ENCODE data around the gene TLR6. TPM values are rescaled to one million over a fixed set of nuclear protein-coding genes. Genes with fewer than 3 reads are reported as not detected.

The TLR6 gene
- total RNA-seq, 1 donor from 2014 or later: 9.6 TPM

GRCh38 chr4:38889143-38889542 lies 32.5 kb upstream of the TLR6 start:
- ATAC-seq (no peak), DNase-seq (no peak)
- no peaks in the 10 kb centered on the region for H3K27me3 ChIP-seq
- no peaks in the 10 kb centered on the region for H3K4me1 ChIP-seq
- H3K9me3 ChIP-seq: no peaks in the 10 kb centered on the region
- peaks cover 20% of the 10 kb centered on the region for H3K36me3 ChIP-seq
- no peak overlapping the region for H3K4me3 ChIP-seq
- no peak for TF ChIP-seq CTCF (IDR thresholded peaks at IDR 0.05)
- intact Hi-C loops (cut with DNase I): no loop called here
- no peak overlapping the region for H3K27ac ChIP-seq

DNA sequence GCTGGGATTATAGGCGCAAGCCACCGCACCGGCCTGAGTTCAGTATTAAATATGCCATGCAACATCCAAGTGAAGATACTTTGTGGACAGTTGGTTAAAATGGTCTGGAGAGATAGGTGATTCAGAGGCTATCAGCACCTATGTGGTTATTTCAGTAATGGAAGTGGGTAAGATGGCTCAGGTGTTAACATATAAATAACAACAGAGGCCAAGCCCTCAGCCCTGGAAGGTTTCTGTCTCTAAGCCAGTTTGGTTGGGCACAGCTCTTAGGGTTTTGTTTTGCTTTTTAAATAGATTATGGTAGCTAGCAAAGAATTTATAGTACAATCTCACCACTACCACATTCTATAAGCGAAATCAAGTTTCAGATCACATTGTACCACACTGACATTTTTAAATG lies 27.6 kb upstream of the TLR6 start:
- intact Hi-C loops (cut with DNase I): no loop called here
- no peaks in the 10 kb centered on the region for H3K4me1 ChIP-seq
- ATAC-seq: no peak
- no peak overlapping the region for H3K27ac ChIP-seq
- H3K36me3 ChIP-seq: peaks cover 17% of the 10 kb centered on the region
- DNase-seq: no peak
- TF ChIP-seq CTCF (IDR thresholded peaks at IDR 0.05): no peak
- H3K9me3 ChIP-seq: no peaks in the 10 kb centered on the region
- H3K27me3 ChIP-seq: no peaks in the 10 kb centered on the region
- no peak overlapping the region for H3K4me3 ChIP-seq

GRCh38 chr4:38876636-38877035 lies 20.0 kb upstream of the TLR6 start:
- Histone ChIP-seq H3K36me3 (peaks cover 38% of the 10 kb centered on the region), H3K4me1 (peaks cover 16% of the 10 kb centered on the region), H3K9me3 (no peaks in the 10 kb centered on the region), H3K4me3 (no peak overlapping the region), H3K27ac (no peak overlapping the region), H3K27me3 (no peaks in the 10 kb centered on the region)
- DNase-seq: no peak
- no peak for ATAC-seq
- intact Hi-C loops (cut with DNase I): no loop called here
- TF ChIP-seq CTCF (IDR thresholded peaks at IDR 0.05): no peak

- H3K27me3 ChIP-seq: no peaks in the 10 kb centered on the region
- ATAC-seq (no peak), DNase-seq (no peak)
- H3K4me3 ChIP-seq: no peak overlapping the region
- no peak for TF ChIP-seq CTCF (IDR thresholded peaks at IDR 0.05)
- H3K36me3 ChIP-seq: peaks cover 21% of the 10 kb centered on the region
- peak overlapping the region; percentile 6 for H3K27ac ChIP-seq
- intact Hi-C loops (cut with DNase I): no loop called here
- no peaks in the 10 kb centered on the region for H3K9me3 ChIP-seq
- peaks cover 16% of the 10 kb centered on the region for H3K4me1 ChIP-seq
Observed at GRCh38 chr4:38873290-38873944, 16.8 kb upstream of the TLR6 start.

- no peaks in the 10 kb centered on the region for H3K27me3 ChIP-seq
- intact Hi-C loops (cut with DNase I): no loop called here
- peak overlapping the region; percentile 6 for H3K27ac ChIP-seq
- H3K36me3 ChIP-seq: peaks cover 16% of the 10 kb centered on the region
- TF ChIP-seq CTCF (IDR thresholded peaks at IDR 0.05): no peak
- no peak for ATAC-seq
- peaks cover 16% of the 10 kb centered on the region for H3K4me1 ChIP-seq
- H3K4me3 ChIP-seq: no peak overlapping the region
- no peaks in the 10 kb centered on the region for H3K9me3 ChIP-seq
- DNase-seq: no peak
Observed at GRCh38 chr4:38872620-38873019, 16.0 kb upstream of the TLR6 start.

DNA sequence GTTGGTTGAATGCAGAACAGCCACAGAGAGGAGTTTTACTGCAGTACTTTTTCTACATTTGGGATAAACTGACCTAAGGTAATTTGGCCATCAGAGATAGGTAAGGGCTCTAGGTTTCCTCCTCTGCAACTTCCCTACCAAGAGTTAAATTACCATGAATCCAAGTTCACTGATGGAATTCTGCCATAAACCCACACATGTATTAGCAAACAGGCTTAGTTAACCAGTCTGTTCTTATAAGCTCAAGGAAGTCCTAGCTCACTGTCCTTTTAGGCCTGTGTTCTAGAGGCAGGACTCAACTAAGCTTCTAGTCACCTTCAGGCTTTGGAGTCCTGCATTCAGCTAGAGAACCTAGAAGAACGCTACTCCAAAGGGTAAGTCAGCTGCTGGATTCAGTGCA lies 15.0 kb upstream of the TLR6 start:
- ATAC-seq (no peak), DNase-seq (no peak)
- Histone ChIP-seq H3K4me3 (no peak overlapping the region), H3K4me1 (peaks cover 22% of the 10 kb centered on the region), H3K27ac (no peak overlapping the region), H3K9me3 (no peaks in the 10 kb centered on the region), H3K36me3 (peaks cover 11% of the 10 kb centered on the region), H3K27me3 (no peaks in the 10 kb centered on the region)
- intact Hi-C loops (cut with DNase I): no loop called here
- TF ChIP-seq CTCF (IDR thresholded peaks at IDR 0.05): no peak

Data from upper lobe of right lung (tissue), 1 donor.